Lung (tissue), 12 donors: ENCODE data around the gene PLCXD3. TPM values are rescaled to one million over a fixed set of nuclear protein-coding genes. Genes with fewer than 3 reads are reported as not detected.
A peak's percentile ranks its signal among the peaks of the same experiment; 100 is the strongest.

Source experiments
- ATAC-seq: fragments of 200-7000 bp; cut with Tn5 transposase; one replicate; pipeline ENCODE4 v1.9.1; 2020; ENCODE audit warnings: moderate number of reproducible peaks; ENCODE audit not compliant: insufficient read depth, low FRiP score
- DNase-seq, 3 donors: peaks; one replicate each; pipeline ENCODE4 v3.0.0-alpha.2; 2013 to 2017
- H3K27ac ChIP-seq, 2 donors: one replicate each; pipeline ENCODE4 v1.5.1; 2013; ENCODE audit warnings: mild to moderate bottlenecking in 2 of 2, moderate library complexity in 2 of 2, control low read depth in 1 of 2, inconsistent platforms in 1 of 2, low read depth in 1 of 2, low read length in 1 of 2
- H3K27me3 ChIP-seq, 3 donors: one replicate each; pipeline ENCODE4 v1.5.1; 2013; ENCODE audit warnings: low read length in 2 of 3; ENCODE audit not compliant: control insufficient read depth in 3 of 3, insufficient read depth in 3 of 3
- H3K36me3 ChIP-seq, 4 donors: one replicate each; pipeline ENCODE4 v1.5.1; 2013; ENCODE audit warnings: low read length in 4 of 4, mild to moderate bottlenecking in 1 of 4, moderate library complexity in 1 of 4; ENCODE audit not compliant: control insufficient read depth in 4 of 4, insufficient read depth in 4 of 4
- H3K4me1 ChIP-seq, 5 donors: one replicate each; pipeline ENCODE4 v1.5.1; 2013; ENCODE audit warnings: low read length in 5 of 5, mild to moderate bottlenecking in 2 of 5, moderate library complexity in 1 of 5; ENCODE audit not compliant: control insufficient read depth in 5 of 5, insufficient read depth in 5 of 5
- H3K4me3 ChIP-seq: one replicate; pipeline ENCODE4 v1.5.1; 2013; ENCODE audit warnings: mild to moderate bottlenecking, control low read depth, moderate library complexity
- H3K9ac ChIP-seq, 2 donors: one replicate each; pipeline ENCODE4 v1.5.1; 2013; ENCODE audit warnings: low read length in 2 of 2, control low read depth in 1 of 2; ENCODE audit not compliant: insufficient read depth in 1 of 2
- H3K9me3 ChIP-seq, 4 donors: one replicate each; pipeline ENCODE4 v1.5.1; 2013; ENCODE audit warnings: low read length in 3 of 4, mild to moderate bottlenecking in 1 of 4, moderate library complexity in 1 of 4; ENCODE audit not compliant: control insufficient read depth in 4 of 4, insufficient read depth in 3 of 4
- WGBS, 2 donors: extraction: QIAGEN DNeasy Blood & Tissue Kit; methylation state at CpG; one replicate each; pipeline ENCODE4 v1.1.7; 2013; 5-methylcytosine and 5-hydroxymethylcytosine counted together
- polyA plus RNA-seq, 2 donors: library from polyadenylated mRNA; stranded (reverse); fragments of 200-250 nt; gene quantifications; one replicate each; pipeline ENCODE4 v1.2.1, GENCODE V29; 2013
- total RNA-seq, 2 donors: library from RNA; depleted of rRNA in 1 of 2; stranded (reverse); fragments of >200 nt in 1 of 2; gene quantifications; one replicate each; pipeline ENCODE4 v1.2.1, GENCODE V29; 2014 to 2021
- TF ChIP-seq, protein P1 (sequence below): IDR thresholded peaks from 2 replicates; pipeline ENCODE4 v1.5.1; 2012; ENCODE audit warnings: mild to moderate bottlenecking; ENCODE audit errors: control extremely low read depth, extremely low read depth
- donor health status: control.
- donor health status: control.
- donor health status: Bipolar disorder and iron deficiency.
- donor health status: healthy.
- donor health status: DM: yes; HTN: yes; CAD: no.

PLCXD3 gene
- total and polyA plus RNA-seq, 4 donors, result 0.38 to 2.1 (median 0.54) TPM

DNA sequence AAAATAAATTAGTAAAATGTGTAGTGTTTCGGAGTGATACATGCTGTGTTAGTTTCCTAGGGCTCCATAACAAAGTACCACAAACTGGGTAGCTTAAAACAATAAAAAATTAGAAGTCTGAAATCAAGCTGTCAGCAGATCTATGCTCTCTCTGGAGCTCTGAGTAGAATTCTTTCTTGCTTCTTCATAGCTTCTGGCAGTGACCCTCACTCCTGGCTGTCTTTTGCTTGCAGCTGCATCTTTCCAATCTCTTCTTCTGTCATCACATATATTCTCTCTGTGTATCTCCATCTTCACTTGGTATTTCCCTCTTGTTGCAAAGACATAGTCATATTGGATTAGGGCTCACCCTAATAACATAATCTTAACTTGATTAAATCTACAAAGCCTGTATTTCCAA lies 37.6 kb upstream of the PLCXD3 start:
- peaks cover 0 to 4% (median 1%) of the 10 kb centered on the region in 4 donors for H3K9me3 ChIP-seq
- H3K4me3 ChIP-seq, result no peak overlapping the region
- TF ChIP-seq, protein P1, sequence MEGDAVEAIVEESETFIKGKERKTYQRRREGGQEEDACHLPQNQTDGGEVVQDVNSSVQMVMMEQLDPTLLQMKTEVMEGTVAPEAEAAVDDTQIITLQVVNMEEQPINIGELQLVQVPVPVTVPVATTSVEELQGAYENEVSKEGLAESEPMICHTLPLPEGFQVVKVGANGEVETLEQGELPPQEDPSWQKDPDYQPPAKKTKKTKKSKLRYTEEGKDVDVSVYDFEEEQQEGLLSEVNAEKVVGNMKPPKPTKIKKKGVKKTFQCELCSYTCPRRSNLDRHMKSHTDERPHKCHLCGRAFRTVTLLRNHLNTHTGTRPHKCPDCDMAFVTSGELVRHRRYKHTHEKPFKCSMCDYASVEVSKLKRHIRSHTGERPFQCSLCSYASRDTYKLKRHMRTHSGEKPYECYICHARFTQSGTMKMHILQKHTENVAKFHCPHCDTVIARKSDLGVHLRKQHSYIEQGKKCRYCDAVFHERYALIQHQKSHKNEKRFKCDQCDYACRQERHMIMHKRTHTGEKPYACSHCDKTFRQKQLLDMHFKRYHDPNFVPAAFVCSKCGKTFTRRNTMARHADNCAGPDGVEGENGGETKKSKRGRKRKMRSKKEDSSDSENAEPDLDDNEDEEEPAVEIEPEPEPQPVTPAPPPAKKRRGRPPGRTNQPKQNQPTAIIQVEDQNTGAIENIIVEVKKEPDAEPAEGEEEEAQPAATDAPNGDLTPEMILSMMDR, result no peak
- H3K27me3 ChIP-seq, result no peaks in the 10 kb centered on the region
- H3K9ac ChIP-seq, result no peak overlapping the region
- WGBS, 2 donors, result 62 to 73% methylated on average over 1 of the region's 1 CpG
- ATAC-seq (no peak), DNase-seq (no peak)
- H3K4me1 ChIP-seq, result no peaks in the 10 kb centered on the region
- no peaks in the 10 kb centered on the region for H3K36me3 ChIP-seq
- H3K27ac ChIP-seq, result no peak overlapping the region

DNA sequence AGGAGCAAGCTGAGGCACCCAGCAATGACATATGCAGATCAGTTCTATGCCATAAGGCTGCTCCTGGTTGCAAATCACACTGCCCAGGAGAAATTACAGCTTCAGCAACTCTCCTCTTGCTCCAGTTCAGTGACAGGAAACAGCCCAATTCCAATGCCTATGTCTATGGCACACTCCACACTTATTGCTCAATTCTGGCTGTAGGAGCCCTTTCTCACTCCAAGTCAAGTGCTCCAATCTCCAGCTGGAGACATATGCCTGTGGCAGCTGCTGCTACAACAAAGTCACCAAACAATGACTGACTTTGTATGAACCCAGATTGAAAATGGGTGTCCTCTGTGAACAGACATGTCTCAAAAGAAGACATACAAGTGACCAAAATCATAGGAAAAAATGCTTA lies 31.8 kb upstream of the PLCXD3 start:
- H3K9ac ChIP-seq, result no peak overlapping the region
- H3K9me3 ChIP-seq, result peaks cover 0 to 2% (median 0%) of the 10 kb centered on the region in 4 donors
- no peak overlapping the region for H3K4me3 ChIP-seq
- H3K36me3 ChIP-seq, result no peaks in the 10 kb centered on the region
- ATAC-seq, result no peak
- peak; percentile 13 to 40 (median 22) for DNase-seq
- no peak overlapping the region for H3K27ac ChIP-seq
- TF ChIP-seq, protein P1, result no peak
- no peaks in the 10 kb centered on the region for H3K4me1 ChIP-seq
- H3K27me3 ChIP-seq, result no peaks in the 10 kb centered on the region

DNA sequence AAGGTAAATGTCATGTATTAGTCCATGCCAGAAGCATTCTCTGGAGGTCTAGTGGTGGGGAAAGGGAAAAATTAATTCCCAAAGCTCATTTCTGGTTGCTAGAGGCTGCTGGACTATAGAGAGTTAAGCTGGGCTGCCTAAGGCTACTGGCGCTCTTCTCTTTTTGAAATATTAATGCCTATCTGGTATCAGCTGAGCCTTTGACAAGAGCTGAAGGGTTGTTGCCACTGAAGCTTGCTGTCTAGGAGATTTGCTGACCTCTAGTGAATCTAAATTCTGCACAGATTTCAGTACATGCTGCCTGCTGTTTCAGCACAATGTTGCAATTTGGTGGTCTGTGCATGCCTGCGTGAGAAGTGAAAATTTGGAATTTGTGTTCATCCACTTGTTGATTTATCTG lies 29.1 kb upstream of the PLCXD3 start:
- Histone ChIP-seq H3K9me3 (peaks cover 0 to 2% (median 0%) of the 10 kb centered on the region in 4 donors), H3K9ac (no peak overlapping the region), H3K4me3 (no peak overlapping the region), H3K27me3 (no peaks in the 10 kb centered on the region), H3K36me3 (no peaks in the 10 kb centered on the region), H3K4me1 (no peaks in the 10 kb centered on the region), H3K27ac (no peak overlapping the region)
- 80 to 83% methylated on average over 2 of the region's 2 CpGs for WGBS, 2 donors
- DNase-seq (peak in 1 of 3 donors; percentile 2), ATAC-seq (no peak)
- TF ChIP-seq, protein P1, result no peak

GRCh38 chr5:41537581-41537980 lies 27.2 kb upstream of the PLCXD3 start:
- Histone ChIP-seq H3K9me3 (peaks cover 0 to 2% (median 0%) of the 10 kb centered on the region in 4 donors), H3K4me3 (no peak overlapping the region), H3K4me1 (no peaks in the 10 kb centered on the region), H3K36me3 (no peaks in the 10 kb centered on the region), H3K27ac (no peak overlapping the region), H3K27me3 (no peaks in the 10 kb centered on the region), H3K9ac (no peak overlapping the region)
- DNase-seq, result no peak
- ATAC-seq, result no peak
- WGBS, 2 donors, result 89 to 91% methylated on average over 4 of the region's 4 CpGs
- TF ChIP-seq, protein P1, result no peak
